HepG2 (cell line): ENCODE measurements around the gene TIMP3. TPM values are rescaled to one million over a fixed set of nuclear protein-coding genes. Genes with fewer than 3 reads are reported as not detected.

Source experiments
- ATAC-seq: fragments of 200-7000 bp; cut with Tn5 transposase; 3 replicates; pipeline ENCODE4 v1.9.1; 2020; ENCODE audit warnings: mild to moderate bottlenecking, moderate library complexity
- BruUV-seq: library from RNA; stranded (reverse); fragments of 400-500 nt; replicated peaks from 2 replicates; lab custom pipeline; 2021; lab: Mats Ljungman, UMichigan
- CTCF ChIA-PET: fragments of 300-600 bp; formaldehyde crosslinking; extraction: SDS; loops from one replicate; lab custom pipeline; 2021; ENCODE audit warnings: low total read pairs, inconsistent platforms, low intra/inter-chr PET ratio; lab: Yijun Ruan, JAX
- POLR2A ChIA-PET: fragments of 350-600 bp; sonication (Branson Sonifier 250); formaldehyde crosslinking; loops from one replicate; lab custom pipeline; 2020; ENCODE audit warnings: antibody characterized with exemption, inconsistent platforms; lab: Yijun Ruan, JAX
- DNase-seq: peaks from one replicate; pipeline ENCODE4 v3.0.0-alpha.2; 2015; ENCODE audit warnings: low spot score
- FAIRE-seq: peaks from 3 replicates; lab custom pipeline; 2011; peaks lifted over from hg19 to GRCh38; lab: Jason Lieb, UNC
- H2AFZ ChIP-seq: one replicate; pipeline ENCODE4 v1.6.1; 2011; ENCODE audit warnings: low read length, inconsistent platforms
- H3K27ac ChIP-seq: fragments of 300-600 bp; 3 replicates; pipeline ENCODE4 v1.8.0; 2011; ENCODE audit warnings: mixed run types, mild to moderate bottlenecking, mixed read lengths, low read length, inconsistent platforms; ENCODE audit not compliant: insufficient read depth; ENCODE audit errors: extremely low read length
- H3K27me3 ChIP-seq, 2 experiments: fragments of 200-600 bp in 1 of 2; 2 replicates in 1 of 2; 3 replicates in 1 of 2; pipeline versions ENCODE4 v1.6.0 to v1.8.0; 2011; ENCODE audit warnings: low read length in 2 of 2, mild to moderate bottlenecking in 2 of 2, moderate library complexity in 2 of 2, inconsistent platforms in 1 of 2; ENCODE audit not compliant: insufficient read depth in 2 of 2, control insufficient read depth in 1 of 2
- H3K36me3 ChIP-seq, 2 experiments: fragments of 200-600 bp in 1 of 2; replicated peaks in 1 of 2; 2 replicates in 1 of 2; 3 replicates in 1 of 2; pipeline versions ENCODE4 v1.5.1 to v1.8.0; 2011; ENCODE audit warnings: low read length in 2 of 2, inconsistent platforms in 1 of 2; ENCODE audit not compliant: insufficient read depth in 2 of 2, control insufficient read depth in 1 of 2
- H3K4me1 ChIP-seq: 2 replicates; pipeline ENCODE4 v1.5.1; 2012; ENCODE audit warnings: low read length, inconsistent platforms; ENCODE audit not compliant: insufficient read depth
- H3K4me2 ChIP-seq: 2 replicates; pipeline ENCODE4 v1.6.0; 2011; ENCODE audit warnings: low read depth, low read length, inconsistent platforms
- H3K4me3 ChIP-seq, 3 experiments: fragments of 200-600 bp in 1 of 3; sonication (generic), shearing (Covaris generic) in 1 of 3; replicated peaks in 1 of 3; 2 replicates each; pipeline ENCODE4 v1.5.1; 2011 to 2016; ENCODE audit warnings: low read length in 3 of 3, inconsistent platforms in 2 of 3, low read depth in 2 of 3, mild to moderate bottlenecking in 2 of 3, control low read depth in 1 of 3, mixed read lengths in 1 of 3; ENCODE audit not compliant: insufficient read depth in 1 of 3
- H3K79me2 ChIP-seq: one replicate; pipeline ENCODE4 v1.6.1; 2011; ENCODE audit warnings: low read length, inconsistent platforms; ENCODE audit not compliant: insufficient read depth
- H3K9ac ChIP-seq: 2 replicates; pipeline ENCODE4 v1.6.0; 2011; ENCODE audit warnings: mild to moderate bottlenecking, low read depth, low read length, inconsistent platforms; ENCODE audit not compliant: insufficient read depth
- H3K9me3 ChIP-seq: 2 replicates; pipeline ENCODE4 v1.5.1; 2012; ENCODE audit warnings: mild to moderate bottlenecking, low read length
- H4K20me1 ChIP-seq: 2 replicates; pipeline ENCODE4 v1.6.0; 2011; ENCODE audit warnings: inconsistent platforms, mild to moderate bottlenecking, low read length, moderate library complexity; ENCODE audit not compliant: insufficient read depth
- AKNA ChIP-seq: sonication (generic); formaldehyde crosslinking; IDR thresholded peaks from 2 replicates; pipeline ENCODE4 v1.4.0; 2020; ENCODE audit warnings: missing genetic modification reagents, borderline replicate concordance
- ATAD3A ChIP-seq: sonication (generic); formaldehyde crosslinking; IDR thresholded peaks from 2 replicates; pipeline ENCODE4 v1.4.0; 2020; ENCODE audit warnings: missing genetic modification reagents
- CC2D1A ChIP-seq: sonication (generic); formaldehyde crosslinking; IDR thresholded peaks from 2 replicates; pipeline ENCODE4 v1.8.1; 2023; ENCODE audit warnings: mild to moderate bottlenecking, missing genetic modification reagents
- JUND ChIP-seq: sonication (generic); formaldehyde crosslinking; IDR thresholded peaks from 2 replicates; pipeline ENCODE4 v1.8.0; 2022; ENCODE audit warnings: mild to moderate bottlenecking, missing genetic modification reagents
- KLF16 ChIP-seq, 2 experiments: sonication (generic) in 1 of 2; formaldehyde crosslinking in 1 of 2; IDR thresholded peaks; 2 replicates each; pipeline versions ENCODE4 v1.6.1 to v1.8.0; 2016 to 2023; ENCODE audit warnings: missing genetic modification reagents in 2 of 2, missing compliant biosample characterization in 1 of 2
- KMT2A ChIP-seq: sonication (generic); formaldehyde crosslinking; IDR thresholded peaks from 2 replicates; pipeline ENCODE4 v1.4.0; 2020; ENCODE audit warnings: missing genetic modification reagents
- MED13 ChIP-seq: sonication (generic); formaldehyde crosslinking; IDR thresholded peaks from 2 replicates; pipeline ENCODE4 v1.5.0; 2020; ENCODE audit warnings: missing genetic modification reagents
- RFX3 ChIP-seq: IDR thresholded peaks from 2 replicates; pipeline ENCODE4 v1.6.1; 2016; ENCODE audit warnings: missing biosample characterization, missing genetic modification reagents
- TARDBP ChIP-seq: sonication (generic); formaldehyde crosslinking; IDR thresholded peaks from 2 replicates; pipeline ENCODE4 v1.8.0; 2022; ENCODE audit warnings: mild to moderate bottlenecking, missing genetic modification reagents
- TBL1XR1 ChIP-seq: fragments of 150-350 bp; IDR thresholded peaks from 2 replicates; pipeline ENCODE4 v1.6.1; 2014; ENCODE audit warnings: borderline replicate concordance, low read length; ENCODE audit not compliant: partially characterized antibody
- THAP7 ChIP-seq: sonication (generic); formaldehyde crosslinking; IDR thresholded peaks from 2 replicates; pipeline ENCODE4 v1.8.1; 2023; ENCODE audit warnings: mild to moderate bottlenecking, missing genetic modification reagents
- ZNF768 ChIP-seq: sonication (generic); formaldehyde crosslinking; IDR thresholded peaks from 2 replicates; pipeline ENCODE4 v1.4.0; 2020; ENCODE audit warnings: missing genetic modification reagents
- ZNF83 ChIP-seq: sonication (generic); formaldehyde crosslinking; IDR thresholded peaks from 2 replicates; pipeline ENCODE4 v1.4.0; 2020; ENCODE audit warnings: missing genetic modification reagents, mild to moderate bottlenecking, borderline replicate concordance
- WGBS: methylation state at CpG from one replicate; pipeline ENCODE4 v1.1.6; 2017; ENCODE audit warnings: low lambda C conversion rate; 5-methylcytosine and 5-hydroxymethylcytosine counted together
- in situ Hi-C: cut with HindIII; loops from 2 replicates; pipeline ENCODE4 v1.10.0; 2017; ENCODE audit warnings: low pct_unique_long_range_greater_than_20kb; ENCODE audit not compliant: extremely low pct_ligation_motif_present
- intact Hi-C: fragments of 100-400 bp; cut with micrococcal nuclease; formaldehyde crosslinking; loops from one replicate; pipeline ENCODE4 v1.10.0; 2022; ENCODE audit not compliant: unreplicated experiment
- polyA plus RNA-seq, 8 experiments: library from polyadenylated mRNA; depleted of rRNA in 3 of 8; stranded (reverse) in 7 of 8; unstranded in 1 of 8; fragments of >200 nt; fragmentation: Illumina TruSeq in 4 of 8; extraction: Trizol in 4 of 8; gene quantifications; 2 replicates each; pipeline versions ENCODE4 v1.2.1 to v1.2.3, GENCODE V29; 2011 to 2016; ENCODE audit warnings: low read depth in 4 of 8, missing spikeins in 1 of 8, mixed read lengths in 1 of 8; ENCODE audit not compliant: insufficient read depth in 1 of 8
- total RNA-seq, 5 experiments: library from RNA; depleted of rRNA; stranded (reverse); fragments of >200 nt; fragmentation: Illumina TruSeq; extraction: Trizol; gene quantifications; 2 replicates each; pipeline ENCODE4 v1.2.3, GENCODE V29; 2016; ENCODE audit warnings: low read depth in 1 of 5

The TIMP3 gene
- total and polyA plus RNA-seq, 2 of the 13 experiments (the other 11 are each of a cell fraction or from before 2014, with no cell fraction given) = 57.3 to 86.6 TPM

- no peak for ATAC-seq
- CTCF ChIA-PET = no interaction called here
- Histone ChIP-seq H3K4me2 (no peak overlapping the region), H3K36me3 (no peaks in the 10 kb centered on the region), H3K27ac (no peak overlapping the region), H3K9me3 (no peaks in the 10 kb centered on the region), H3K9ac (no peak overlapping the region), H3K4me1 (no peaks in the 10 kb centered on the region), H3K27me3 (no peaks in the 10 kb centered on the region), H3K4me3 (no peak overlapping the region), H3K79me2 (no peaks in the 10 kb centered on the region), H4K20me1 (no peaks in the 10 kb centered on the region), H2AFZ (no peak overlapping the region)
- intact Hi-C loops (no loop called here), in situ Hi-C loops (no loop called here)
- POLR2A ChIA-PET = no interaction called here
- 93% methylated on average over 6 of the region's 7 CpGs for WGBS
- no peak for DNase-seq
- no TSS peak for BruUV-seq
- TF ChIP-seq KMT2A (CRISPR knock-in tag) (no peak), RFX3 (no peak), AKNA (CRISPR knock-in tag) (no peak)
- FAIRE-seq = no peak
These were observed 95.4 kb downstream of the TIMP3 start for GRCh38 chr22:32896891-32897290.

GRCh38 chr22:32897400-32897799, 95.9 kb downstream of the TIMP3 start:
- BruUV-seq = no TSS peak
- no peak overlapping the region for H3K27ac ChIP-seq
- no peak overlapping the region for H3K9ac ChIP-seq
- H2AFZ ChIP-seq = no peak overlapping the region
- no peaks in the 10 kb centered on the region for H3K79me2 ChIP-seq
- H4K20me1 ChIP-seq = no peaks in the 10 kb centered on the region
- no peak for ATAC-seq
- no peak for TF ChIP-seq MED13 (CRISPR knock-in tag)
- TF ChIP-seq TBL1XR1 = no peak
- TF ChIP-seq KLF16 (CRISPR knock-in tag; IDR thresholded peaks at IDR 0.05) = no peak
- TF ChIP-seq ATAD3A (CRISPR knock-in tag) = no peak
- no peak for TF ChIP-seq TARDBP (CRISPR knock-in tag)
- TF ChIP-seq CC2D1A (CRISPR knock-in tag) = no peak
- TF ChIP-seq THAP7 = no peak
- no peak for TF ChIP-seq ZNF768 (CRISPR knock-in tag)
- no peak for TF ChIP-seq ZNF83 (CRISPR knock-in tag)
- no peak for TF ChIP-seq JUND (CRISPR knock-in tag)
- POLR2A ChIA-PET = no interaction called here
- H3K4me2 ChIP-seq = no peak overlapping the region
- WGBS = 98% methylated on average over 5 of the region's 5 CpGs
- no peaks in the 10 kb centered on the region for H3K27me3 ChIP-seq
- no peak overlapping the region for H3K4me3 ChIP-seq
- intact Hi-C loops (no loop called here), in situ Hi-C loops (no loop called here)
- H3K9me3 ChIP-seq = no peaks in the 10 kb centered on the region
- FAIRE-seq = no peak
- no peak for DNase-seq
- no peaks in the 10 kb centered on the region for H3K36me3 ChIP-seq
- CTCF ChIA-PET = no interaction called here
- H3K4me1 ChIP-seq = no peaks in the 10 kb centered on the region
